Sigmoid colon (tissue), 7 donors: ENCODE measurements around the gene B4GALT4. TPM values are rescaled to one million over a fixed set of nuclear protein-coding genes. Genes with fewer than 3 reads are reported as not detected.

ENCODE experiments used
- DNase-seq: peaks from one replicate; pipeline ENCODE4 v3.0.0-alpha.2; 2019
- H3K27ac ChIP-seq, 4 donors: fragments of 200-600 bp; sonication (generic); one replicate each; pipeline ENCODE4 v1.5.1; 2016 to 2019; ENCODE audit warnings: mild to moderate bottlenecking in 1 of 4
- H3K27me3 ChIP-seq, 3 donors: fragments of 200-600 bp; sonication (generic); one replicate each; pipeline ENCODE4 v1.5.1; 2019; ENCODE audit warnings: mild to moderate bottlenecking in 1 of 3
- H3K36me3 ChIP-seq, 4 donors: fragments of 200-600 bp; sonication (generic); one replicate each; pipeline ENCODE4 v1.5.1; 2016 to 2019
- H3K4me1 ChIP-seq, 4 donors: fragments of 200-600 bp; sonication (generic); one replicate each; pipeline ENCODE4 v1.5.1; 2017 to 2019
- H3K4me3 ChIP-seq, 4 donors: fragments of 200-600 bp; sonication (generic); one replicate each; pipeline ENCODE4 v1.5.1; 2017 to 2019; ENCODE audit warnings: mild to moderate bottlenecking in 2 of 4, moderate library complexity in 1 of 4
- H3K9me3 ChIP-seq, 4 donors: fragments of 200-600 bp in 3 of 4; sonication (generic) in 3 of 4; one replicate each; pipeline versions ENCODE4 v1.5.1 to v1.6.1; 2013 to 2019
- CTCF ChIP-seq, 4 experiments: fragments of 450-650 bp in 3 of 4; fragments of 200-600 bp in 1 of 4; IDR thresholded peaks; one replicate each; pipeline ENCODE4 v1.5.1; 2016 to 2019; ENCODE audit warnings: antibody characterized with exemption in 4 of 4, mild to moderate bottlenecking in 3 of 4, moderate library complexity in 2 of 4
- EP300 ChIP-seq, 4 donors: sonication (generic); formaldehyde crosslinking; IDR thresholded peaks; one replicate each; pipeline ENCODE4 v1.6.1; 2017; ENCODE audit warnings: antibody characterized with exemption in 4 of 4
- POLR2A ChIP-seq, 2 donors: fragments of 450-650 bp; IDR thresholded peaks; one replicate each; pipeline ENCODE4 v1.6.1; 2016; ENCODE audit warnings: antibody characterized with exemption in 2 of 2, mild to moderate bottlenecking in 2 of 2, moderate library complexity in 2 of 2
- POLR2AphosphoS5 ChIP-seq, 4 donors: sonication (generic); formaldehyde crosslinking; IDR thresholded peaks; one replicate each; pipeline ENCODE4 v1.6.1; 2017; ENCODE audit warnings: antibody characterized with exemption in 4 of 4
- WGBS, 2 donors: extraction: QIAGEN DNeasy Blood & Tissue Kit; methylation state at CpG; one replicate each; pipeline ENCODE4 v1.1.7; 2013; 5-methylcytosine and 5-hydroxymethylcytosine counted together
- intact Hi-C: fragments of 100-400 bp; cut with DNase I; formaldehyde crosslinking; loops from one replicate; pipeline ENCODE4 v1.15.1; 2023
- polyA plus RNA-seq, 3 donors: library from polyadenylated mRNA; stranded (reverse); fragments of 200-250 nt; gene quantifications; one replicate each; pipeline ENCODE4 v1.2.3, GENCODE V29; 2013
- total RNA-seq, 4 donors: library from RNA; depleted of rRNA; stranded (reverse); fragments of >200 nt; gene quantifications; one replicate each; pipeline ENCODE4 v1.1.0, GENCODE V29; 2016
- donor health status: healthy with polysubstance abuse.
- donor health status: Bipolar disorder and iron deficiency.
- donor health status: healthy.

Gene B4GALT4
- total and polyA plus RNA-seq, 7 donors = 12.1 to 45.6 (median 15.8) TPM

GRCh38 chr3:119205685-119206084, 35.0 kb downstream of the B4GALT4 start:
- WGBS, 2 donors = 80 to 87% methylated on average over 5 of the region's 5 CpGs
- no peak overlapping the region for H3K4me3 ChIP-seq
- TF ChIP-seq POLR2AphosphoS5 (IDR thresholded peaks at IDR 0.05) (no peak), CTCF (IDR thresholded peaks at IDR 0.05) (no peak), EP300 (IDR thresholded peaks at IDR 0.05) (no peak), POLR2A (IDR thresholded peaks at IDR 0.05) (no peak)
- peaks cover 0 to 20% (median 0%) of the 10 kb centered on the region in 4 donors for H3K36me3 ChIP-seq
- intact Hi-C loops = no loop called here
- H3K27me3 ChIP-seq = no peaks in the 10 kb centered on the region
- DNase-seq = no peak
- peaks cover 0 to 11% (median 0%) of the 10 kb centered on the region in 4 donors for H3K4me1 ChIP-seq
- H3K27ac ChIP-seq = no peak overlapping the region
- H3K9me3 ChIP-seq = no peaks in the 10 kb centered on the region

- Histone ChIP-seq H3K27me3 (no peaks in the 10 kb centered on the region), H3K9me3 (no peaks in the 10 kb centered on the region), H3K4me3 (no peak overlapping the region), H3K4me1 (peaks cover 0 to 11% (median 0%) of the 10 kb centered on the region in 4 donors), H3K27ac (no peak overlapping the region), H3K36me3 (peaks cover 0 to 16% (median 0%) of the 10 kb centered on the region in 4 donors)
- 37 to 58% methylated on average over 8 of the region's 8 CpGs for WGBS, 2 donors
- TF ChIP-seq POLR2AphosphoS5 (IDR thresholded peaks at IDR 0.05) = no peak
- DNase-seq = no peak
- intact Hi-C loops = no loop called here
Measured at GRCh38 chr3:119205209-119205608, 35.5 kb downstream of the B4GALT4 start.

- intact Hi-C loops = no loop called here
- TF ChIP-seq CTCF (IDR thresholded peaks at IDR 0.05) (no peak), POLR2AphosphoS5 (IDR thresholded peaks at IDR 0.05) (no peak), POLR2A (IDR thresholded peaks at IDR 0.05) (no peak), EP300 (IDR thresholded peaks at IDR 0.05) (no peak)
- Histone ChIP-seq H3K27ac (no peak overlapping the region), H3K9me3 (no peaks in the 10 kb centered on the region), H3K36me3 (no peaks in the 10 kb centered on the region), H3K4me3 (no peak overlapping the region), H3K27me3 (no peaks in the 10 kb centered on the region), H3K4me1 (no peaks in the 10 kb centered on the region)
- no peak for DNase-seq
- 80 to 82% methylated on average over 1 of the region's 1 CpG for WGBS, 2 donors
Measured at GRCh38 chr3:119195911-119196310, 44.8 kb downstream of the B4GALT4 start.

GRCh38 chr3:119195151-119195476, 45.6 kb downstream of the B4GALT4 start:
- DNase-seq = no peak
- Histone ChIP-seq H3K36me3 (no peaks in the 10 kb centered on the region), H3K27me3 (no peaks in the 10 kb centered on the region), H3K4me1 (no peaks in the 10 kb centered on the region), H3K9me3 (no peaks in the 10 kb centered on the region), H3K4me3 (no peak overlapping the region), H3K27ac (no peak overlapping the region)
- 72 to 82% methylated on average over 1 of the region's 1 CpG for WGBS, 2 donors
- intact Hi-C loops = no loop called here
- no peak for TF ChIP-seq EP300 (IDR thresholded peaks at IDR 0.05)
- no peak for TF ChIP-seq POLR2A (IDR thresholded peaks at IDR 0.05)
- no peak for TF ChIP-seq CTCF (IDR thresholded peaks at IDR 0.05)
- TF ChIP-seq POLR2AphosphoS5 (IDR thresholded peaks at IDR 0.05) = no peak

GRCh38 chr3:119194237-119195150, 46.2 kb downstream of the B4GALT4 start:
- intact Hi-C loops = no loop called here
- Histone ChIP-seq H3K4me1 (no peaks in the 10 kb centered on the region), H3K9me3 (no peaks in the 10 kb centered on the region), H3K4me3 (no peak overlapping the region), H3K36me3 (no peaks in the 10 kb centered on the region), H3K27ac (no peak overlapping the region), H3K27me3 (no peaks in the 10 kb centered on the region)
- WGBS, 2 donors = 62 to 72% methylated on average over 7 of the region's 7 CpGs
- DNase-seq = no peak
- TF ChIP-seq EP300 (IDR thresholded peaks at IDR 0.05) = no peak
- no peak for TF ChIP-seq CTCF (IDR thresholded peaks at IDR 0.05)
- no peak for TF ChIP-seq POLR2A (IDR thresholded peaks at IDR 0.05)
- no peak for TF ChIP-seq POLR2AphosphoS5 (IDR thresholded peaks at IDR 0.05)
